GM19455 (cell line): ENCODE results near the gene SLC49A3.
"Not testable (repeated sequence)": the region's sequence is repeated elsewhere in the genome, so short reads cannot be mapped to it uniquely, and the experiment has no call there.

Experiments used
- ATAC-seq: cut with Tn5 transposase; IDR thresholded peaks from one replicate; pipeline ENCODE4 v1.9.1; 2021; ENCODE audit not compliant: unreplicated experiment

SLC49A3 gene

GRCh38 chr4:654871-655463 lies 34.0 kb downstream of the SLC49A3 start:
- ATAC-seq: no peak

GRCh38 chr4:654503-654845 lies 34.5 kb downstream of the SLC49A3 start:
- ATAC-seq: no peak

GRCh38 chr4:653831-654502 lies 35.0 kb downstream of the SLC49A3 start:
- ATAC-seq: no peak

- no peak for ATAC-seq
Measured at GRCh38 chr4:653080-653821, 35.7 kb downstream of the SLC49A3 start.

- no peak for ATAC-seq
Measured at GRCh38 chr4:651884-652642, 36.9 kb downstream of the SLC49A3 start.

GRCh38 chr4:650951-651883 lies 37.7 kb downstream of the SLC49A3 start:
- ATAC-seq: no peak

GRCh38 chr4:650461-650860 lies 38.5 kb downstream of the SLC49A3 start:
- ATAC-seq: no peak

- no peak for ATAC-seq
Measured at GRCh38 chr4:649751-650310, 39.1 kb downstream of the SLC49A3 start.

- ATAC-seq: no peak
Measured at GRCh38 chr4:649293-649625, 39.7 kb downstream of the SLC49A3 start.

- ATAC-seq: no peak
Measured at GRCh38 chr4:648579-649292, 40.2 kb downstream of the SLC49A3 start.

- ATAC-seq: no peak
Measured at GRCh38 chr4:647481-647880, 41.5 kb downstream of the SLC49A3 start.

GRCh38 chr4:646460-646859 lies 42.5 kb downstream of the SLC49A3 start:
- no peak for ATAC-seq

- ATAC-seq: not testable (repeated sequence)
Measured at GRCh38 chr4:642366-642765, 46.6 kb downstream of the SLC49A3 start.

GRCh38 chr4:637536-638280 lies 51.2 kb downstream of the SLC49A3 start:
- no peak for ATAC-seq

GRCh38 chr4:636628-637159 lies 52.3 kb downstream of the SLC49A3 start:
- no peak for ATAC-seq

GRCh38 chr4:635851-636627 lies 52.9 kb downstream of the SLC49A3 start:
- no peak for ATAC-seq

GRCh38 chr4:635066-635835 lies 53.7 kb downstream of the SLC49A3 start:
- not testable (repeated sequence) for ATAC-seq
